DND-41 (cell line): Measurements from ENCODE around the gene CCDC81.
"Not testable (repeated sequence)": the region's sequence is repeated elsewhere in the genome, so short reads cannot be mapped to it uniquely, and the experiment has no call there.

Experiments
- ATAC-seq: fragments of 200-7000 bp; cut with Tn5 transposase; 3 replicates; pipeline ENCODE4 v1.9.1; 2021; ENCODE audit warnings: low read depth; ENCODE audit not compliant: insufficient read depth
- DNase-seq: peaks from one replicate; pipeline ENCODE4 v3.0.0-alpha.2; 2020
- H2AFZ ChIP-seq: 2 replicates; pipeline ENCODE4 v1.6.0; 2012; ENCODE audit warnings: low read depth, low read length
- H3K27ac ChIP-seq: 2 replicates; pipeline ENCODE4 v1.5.1; 2012; ENCODE audit warnings: low read length, inconsistent platforms
- H3K27me3 ChIP-seq: fragments of 200-600 bp; sonication (generic); 2 replicates; pipeline ENCODE4 v1.6.0; 2012; ENCODE audit warnings: low read length, mild to moderate bottlenecking, inconsistent platforms; ENCODE audit not compliant: insufficient read depth, poor library complexity
- H3K36me3 ChIP-seq: 2 replicates; pipeline ENCODE4 v1.5.1; 2012; ENCODE audit warnings: low read length, inconsistent platforms; ENCODE audit not compliant: insufficient read depth
- H3K4me1 ChIP-seq: 2 replicates; pipeline ENCODE4 v1.5.1; 2012; ENCODE audit warnings: mild to moderate bottlenecking, low read length; ENCODE audit not compliant: insufficient read depth
- H3K4me2 ChIP-seq: 2 replicates; pipeline ENCODE4 v1.6.0; 2012; ENCODE audit warnings: mild to moderate bottlenecking, moderate library complexity, low read length, inconsistent platforms; ENCODE audit not compliant: insufficient read depth
- H3K4me3 ChIP-seq, 2 experiments: fragments of 200-600 bp in 1 of 2; shearing (Covaris generic) in 1 of 2; 2 replicates each; pipeline ENCODE4 v1.5.1; 2012 to 2016; ENCODE audit warnings: inconsistent platforms in 2 of 2, low read length in 2 of 2, mild to moderate bottlenecking in 2 of 2, low read depth in 1 of 2, moderate library complexity in 1 of 2
- H3K79me2 ChIP-seq: 2 replicates; pipeline ENCODE4 v1.6.0; 2012; ENCODE audit warnings: low read length, inconsistent platforms; ENCODE audit not compliant: insufficient read depth
- H3K9ac ChIP-seq: 2 replicates; pipeline ENCODE4 v1.6.0; 2012; ENCODE audit warnings: low read depth, mild to moderate bottlenecking, inconsistent platforms, low read length, moderate library complexity
- H3K9me3 ChIP-seq: 2 replicates; pipeline ENCODE4 v1.5.1; 2012; ENCODE audit warnings: low read length, moderate library complexity, mild to moderate bottlenecking, inconsistent platforms; ENCODE audit not compliant: insufficient read depth, severe bottlenecking
- H4K20me1 ChIP-seq: 2 replicates; pipeline ENCODE4 v1.6.0; 2012; ENCODE audit warnings: low read length; ENCODE audit not compliant: insufficient read depth
- CTCF ChIP-seq: IDR thresholded peaks from 2 replicates; pipeline ENCODE4 v1.5.1; 2012; ENCODE audit warnings: borderline replicate concordance, low read length, moderate library complexity, mild to moderate bottlenecking; ENCODE audit not compliant: poor library complexity, severe bottlenecking; ENCODE audit errors: extremely low read depth
- EZH2 ChIP-seq: IDR thresholded peaks from 3 replicates; pipeline ENCODE4 v1.6.1; 2012; ENCODE audit warnings: borderline replicate concordance, low read depth, mild to moderate bottlenecking, moderate library complexity, low read length, inconsistent platforms; ENCODE audit not compliant: severe bottlenecking

CCDC81 gene

GRCh38 chr11:86408845-86409244 lies 34.2 kb downstream of the CCDC81 start:
- no peak for ATAC-seq
- no peak overlapping the region for H2AFZ ChIP-seq
- H3K4me3 ChIP-seq = no peak overlapping the region

GRCh38 chr11:86414032-86414431 lies 39.3 kb downstream of the CCDC81 start:
- Histone ChIP-seq H3K27ac (no peak overlapping the region), H3K79me2 (no peaks in the 10 kb centered on the region), H3K9me3 (no peaks in the 10 kb centered on the region), H3K9ac (no peak overlapping the region), H3K4me3 (no peak overlapping the region), H3K27me3 (no peaks in the 10 kb centered on the region), H2AFZ (no peak overlapping the region), H4K20me1 (no peaks in the 10 kb centered on the region), H3K4me1 (no peaks in the 10 kb centered on the region), H3K36me3 (no peaks in the 10 kb centered on the region), H3K4me2 (no peak overlapping the region)
- TF ChIP-seq EZH2 (no peak), CTCF (no peak)
- DNase-seq (no peak), ATAC-seq (no peak)

More at GRCh38 chr11:86408845-86409244, 34.2 kb downstream of the CCDC81 start:
- DNase-seq = no peak
- no peaks in the 10 kb centered on the region for H3K79me2 ChIP-seq
- no peaks in the 10 kb centered on the region for H3K4me1 ChIP-seq
- H3K9me3 ChIP-seq = no peaks in the 10 kb centered on the region
- H4K20me1 ChIP-seq = no peaks in the 10 kb centered on the region
- H3K27me3 ChIP-seq = no peaks in the 10 kb centered on the region
- no peak for TF ChIP-seq EZH2
- TF ChIP-seq CTCF = no peak
- no peaks in the 10 kb centered on the region for H3K36me3 ChIP-seq
- no peak overlapping the region for H3K4me2 ChIP-seq
- no peak overlapping the region for H3K27ac ChIP-seq
- no peak overlapping the region for H3K9ac ChIP-seq

- Histone ChIP-seq H3K4me2 (no peak overlapping the region), H3K79me2 (no peaks in the 10 kb centered on the region), H3K9ac (no peak overlapping the region), H3K9me3 (no peaks in the 10 kb centered on the region), H2AFZ (no peak overlapping the region), H4K20me1 (no peaks in the 10 kb centered on the region), H3K4me3 (no peak overlapping the region), H3K36me3 (no peaks in the 10 kb centered on the region), H3K27me3 (no peaks in the 10 kb centered on the region), H3K27ac (no peak overlapping the region), H3K4me1 (no peaks in the 10 kb centered on the region)
- DNase-seq (no peak), ATAC-seq (no peak)
- TF ChIP-seq CTCF = no peak
- TF ChIP-seq EZH2 = no peak
Observed at GRCh38 chr11:86415026-86415425, 40.3 kb downstream of the CCDC81 start.

- ATAC-seq (no peak), DNase-seq (no peak)
- Histone ChIP-seq H3K27ac (no peak overlapping the region), H3K36me3 (no peaks in the 10 kb centered on the region), H3K4me3 (no peak overlapping the region), H3K79me2 (no peaks in the 10 kb centered on the region), H3K9ac (no peak overlapping the region), H3K4me2 (no peak overlapping the region), H3K4me1 (no peaks in the 10 kb centered on the region), H3K27me3 (no peaks in the 10 kb centered on the region), H3K9me3 (no peaks in the 10 kb centered on the region), H2AFZ (no peak overlapping the region), H4K20me1 (no peaks in the 10 kb centered on the region)
- no peak for TF ChIP-seq CTCF
- no peak for TF ChIP-seq EZH2
Observed at GRCh38 chr11:86416494-86416893, 41.8 kb downstream of the CCDC81 start.

GRCh38 chr11:86416951-86417350 lies 42.3 kb downstream of the CCDC81 start:
- H2AFZ ChIP-seq, H3K9ac ChIP-seq, H3K79me2 ChIP-seq, H3K9me3 ChIP-seq, H3K36me3 ChIP-seq, H4K20me1 ChIP-seq, H3K27me3 ChIP-seq, H3K4me3 ChIP-seq, DNase-seq, H3K4me2 ChIP-seq, H3K27ac ChIP-seq, H3K4me1 ChIP-seq, ATAC-seq: not testable (repeated sequence)
